GM12891 (cell line): Measurements from ENCODE around the gene PPP1R9A.

ENCODE experiments used
- PAX5 ChIP-seq: IDR thresholded peaks from 2 replicates; pipeline ENCODE4 v1.6.1; 2011; ENCODE audit warnings: low read length, moderate library complexity, mild to moderate bottlenecking; ENCODE audit not compliant: insufficient read depth, severe bottlenecking
- POLR2A ChIP-seq: IDR thresholded peaks from 2 replicates; pipeline ENCODE4 v1.6.1; 2011; ENCODE audit warnings: low read depth, low read length, control low read depth
- POLR2AphosphoS5 ChIP-seq: IDR thresholded peaks from 2 replicates; pipeline ENCODE4 v1.6.1; 2011; ENCODE audit warnings: low read depth, low read length, control low read depth
- POU2F2 ChIP-seq: IDR thresholded peaks from 2 replicates; pipeline ENCODE4 v1.6.1; 2011; ENCODE audit warnings: low read depth, mild to moderate bottlenecking, control low read depth, low read length, moderate library complexity
- TAF1 ChIP-seq: IDR thresholded peaks from 2 replicates; pipeline ENCODE4 v1.6.1; 2011; ENCODE audit warnings: low read depth, low read length, control low read depth

GRCh38 chr7:95255691-95256090, 348.3 kb downstream of the PPP1R9A start:
- TF ChIP-seq POLR2AphosphoS5 (no peak), POLR2A (no peak), TAF1 (no peak), PAX5 (no peak), POU2F2 (no peak)
